Stimulated activated memory B cell treated with anti-CD40 and anti-IgM and Interleukin-4, amounts not matched to agents 10 μg/mL and 1 μg/mL and 100 μg/mL, for 72 hours (primary cell): ENCODE results near the gene CCDC60.

Experiments used
- ATAC-seq: fragments of 150-1000 bp; cut with Tn5 transposase; 2 replicates; pipeline ENCODE4 v1.10.0; 2021
- H3K27ac Mint-ChIP-seq: one replicate; pipeline ENCODE4 v1.8.0; 2022; ENCODE audit warnings: mild to moderate bottlenecking, mixed read lengths
- H3K27me3 Mint-ChIP-seq: one replicate; pipeline ENCODE4 v1.8.0; 2022; ENCODE audit warnings: mixed read lengths
- H3K36me3 Mint-ChIP-seq: one replicate; pipeline ENCODE4 v1.8.0; 2022; ENCODE audit warnings: mixed read lengths
- H3K4me1 Mint-ChIP-seq: one replicate; pipeline ENCODE4 v1.8.0; 2022; ENCODE audit warnings: mixed read lengths
- H3K4me3 Mint-ChIP-seq: one replicate; pipeline ENCODE4 v1.8.0; 2022; ENCODE audit warnings: mild to moderate bottlenecking, moderate library complexity, mixed read lengths
- H3K9me3 Mint-ChIP-seq: one replicate; pipeline ENCODE4 v1.8.0; 2022; ENCODE audit warnings: mixed read lengths

The CCDC60 gene

GRCh38 chr12:119475650-119476049 lies 141.1 kb downstream of the CCDC60 start:
- H3K9me3 Mint-ChIP-seq, result peaks cover 7% of the 10 kb centered on the region
- H3K27ac Mint-ChIP-seq, result no peak overlapping the region
- H3K4me3 Mint-ChIP-seq, result no peak overlapping the region
- H3K36me3 Mint-ChIP-seq, result no peaks in the 10 kb centered on the region
- no peak for ATAC-seq
- no peaks in the 10 kb centered on the region for H3K4me1 Mint-ChIP-seq
- H3K27me3 Mint-ChIP-seq, result no peaks in the 10 kb centered on the region

DNA sequence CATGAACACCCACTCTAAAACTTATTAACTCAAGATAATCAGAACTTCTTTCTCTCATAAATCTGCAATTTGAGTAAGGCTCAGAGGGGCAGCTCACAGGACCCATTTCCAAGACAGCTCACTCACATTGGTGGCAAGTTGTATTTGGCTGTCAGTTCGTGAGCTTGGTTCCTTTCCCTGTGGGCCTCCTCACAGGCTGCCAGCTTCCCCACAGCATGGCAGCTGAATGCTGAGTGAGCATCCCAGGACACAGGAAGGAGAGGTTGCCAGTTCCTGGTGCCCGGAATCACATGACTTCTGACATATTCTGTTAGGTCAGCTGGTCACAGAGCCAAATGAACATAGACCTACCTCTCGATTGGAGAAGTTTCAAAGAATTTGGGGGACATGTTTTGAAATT lies 142.4 kb downstream of the CCDC60 start:
- Mint-ChIP-seq H3K4me1 (no peaks in the 10 kb centered on the region), H3K4me3 (no peak overlapping the region), H3K27ac (no peak overlapping the region), H3K9me3 (peaks cover 7% of the 10 kb centered on the region), H3K36me3 (no peaks in the 10 kb centered on the region), H3K27me3 (no peaks in the 10 kb centered on the region)
- no peak for ATAC-seq

- Mint-ChIP-seq H3K27me3 (no peaks in the 10 kb centered on the region), H3K36me3 (no peaks in the 10 kb centered on the region), H3K4me1 (no peaks in the 10 kb centered on the region), H3K4me3 (no peak overlapping the region), H3K27ac (no peak overlapping the region), H3K9me3 (peaks cover 7% of the 10 kb centered on the region)
- ATAC-seq, result no peak
These were observed 144.6 kb downstream of the CCDC60 start for GRCh38 chr12:119479121-119479561.

GRCh38 chr12:119480551-119480950 lies 146.0 kb downstream of the CCDC60 start:
- H3K4me1 Mint-ChIP-seq, result no peaks in the 10 kb centered on the region
- no peak for ATAC-seq
- no peaks in the 10 kb centered on the region for H3K36me3 Mint-ChIP-seq
- peaks cover under 1% of the 10 kb centered on the region for H3K27me3 Mint-ChIP-seq
- no peak overlapping the region for H3K27ac Mint-ChIP-seq
- H3K4me3 Mint-ChIP-seq, result no peak overlapping the region
- peaks cover 7% of the 10 kb centered on the region for H3K9me3 Mint-ChIP-seq

DNA sequence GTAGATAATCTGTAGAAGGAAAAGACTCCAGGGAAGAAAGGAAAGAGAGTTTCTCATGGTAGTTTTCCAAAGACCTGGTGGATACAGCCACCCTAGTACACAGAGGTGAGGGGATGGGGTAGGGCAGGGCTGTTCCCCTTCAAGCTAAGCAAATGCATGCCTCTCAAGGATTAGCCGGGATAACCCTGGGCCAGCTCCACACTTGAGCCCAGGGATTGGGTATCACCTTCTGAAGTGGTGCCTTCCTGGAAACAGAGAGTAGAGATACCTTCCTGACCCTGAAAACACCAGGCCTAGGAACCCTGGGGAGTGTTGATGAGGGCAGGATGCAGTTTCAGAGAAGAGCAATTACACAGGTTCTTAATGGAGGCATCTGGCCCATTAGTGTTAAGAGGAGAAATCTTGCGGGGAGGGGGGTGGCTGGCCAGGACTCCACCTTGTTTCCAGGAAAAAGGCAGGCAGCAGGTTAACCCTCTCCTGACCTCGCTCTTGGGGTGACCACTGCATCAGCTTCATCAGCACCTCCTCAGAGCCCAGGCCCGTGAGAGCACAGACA lies 152.1 kb downstream of the CCDC60 start:
- Mint-ChIP-seq H3K4me1 (no peaks in the 10 kb centered on the region), H3K9me3 (no peaks in the 10 kb centered on the region), H3K27ac (no peak overlapping the region), H3K36me3 (no peaks in the 10 kb centered on the region), H3K27me3 (peaks cover 40% of the 10 kb centered on the region), H3K4me3 (no peak overlapping the region)
- ATAC-seq, result no peak

DNA sequence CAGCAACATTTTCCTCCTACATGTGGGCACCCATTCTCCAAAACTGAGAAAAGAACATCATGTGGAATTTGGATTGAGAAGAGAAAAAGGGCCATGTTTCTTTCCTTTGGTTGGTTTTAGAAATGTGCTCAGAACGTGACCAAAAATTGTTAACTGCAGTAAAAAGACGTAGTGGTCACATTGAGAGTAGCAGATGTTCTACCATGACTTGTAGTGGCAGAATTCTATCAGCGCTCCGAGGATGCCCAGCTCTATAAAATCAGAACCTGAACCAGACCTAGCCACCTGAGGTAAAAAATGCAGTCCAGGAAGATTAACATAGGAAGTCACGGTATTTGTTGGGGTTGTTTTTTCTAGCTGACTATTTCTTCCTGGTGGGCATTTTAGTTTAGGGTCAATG lies 157.3 kb downstream of the CCDC60 start:
- Mint-ChIP-seq H3K27ac (no peak overlapping the region), H3K4me3 (no peak overlapping the region), H3K36me3 (no peaks in the 10 kb centered on the region), H3K4me1 (no peaks in the 10 kb centered on the region), H3K9me3 (no peaks in the 10 kb centered on the region), H3K27me3 (peaks cover 40% of the 10 kb centered on the region)
- ATAC-seq, result no peak

- Mint-ChIP-seq H3K9me3 (no peaks in the 10 kb centered on the region), H3K4me1 (no peaks in the 10 kb centered on the region), H3K4me3 (no peak overlapping the region), H3K27ac (no peak overlapping the region), H3K36me3 (no peaks in the 10 kb centered on the region), H3K27me3 (peaks cover 13% of the 10 kb centered on the region)
- no peak for ATAC-seq
These were observed 165.7 kb downstream of the CCDC60 start for GRCh38 chr12:119500209-119500608.

- Mint-ChIP-seq H3K27ac (no peak overlapping the region), H3K36me3 (no peaks in the 10 kb centered on the region), H3K4me1 (no peaks in the 10 kb centered on the region), H3K4me3 (no peak overlapping the region), H3K9me3 (no peaks in the 10 kb centered on the region), H3K27me3 (peaks cover 15% of the 10 kb centered on the region)
- no peak for ATAC-seq
These were observed 166.5 kb downstream of the CCDC60 start for GRCh38 chr12:119501052-119501451.

DNA sequence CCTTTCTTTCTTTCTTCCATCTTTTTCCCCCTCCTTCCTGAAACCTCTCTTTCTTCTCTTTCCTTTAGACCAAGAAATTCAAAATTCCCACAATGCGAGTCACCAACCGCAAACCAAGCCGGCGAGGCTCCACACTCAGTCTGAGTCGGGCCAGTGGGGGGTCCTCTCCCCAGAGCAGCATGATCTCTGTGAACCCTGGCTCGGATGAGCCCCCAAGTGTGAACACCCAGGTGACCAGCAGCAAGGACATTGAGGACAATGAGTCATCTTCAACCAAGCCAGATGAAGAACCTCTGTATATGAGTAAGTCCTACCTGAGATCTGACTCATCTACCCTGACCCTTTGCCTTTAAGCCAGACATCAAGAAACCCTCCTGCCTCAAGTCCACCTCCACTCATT lies 170.5 kb downstream of the CCDC60 start:
- Mint-ChIP-seq H3K4me3 (no peak overlapping the region), H3K27ac (no peak overlapping the region), H3K9me3 (no peaks in the 10 kb centered on the region), H3K27me3 (peaks cover 17% of the 10 kb centered on the region), H3K4me1 (no peaks in the 10 kb centered on the region), H3K36me3 (no peaks in the 10 kb centered on the region)
- ATAC-seq, result no peak

DNA sequence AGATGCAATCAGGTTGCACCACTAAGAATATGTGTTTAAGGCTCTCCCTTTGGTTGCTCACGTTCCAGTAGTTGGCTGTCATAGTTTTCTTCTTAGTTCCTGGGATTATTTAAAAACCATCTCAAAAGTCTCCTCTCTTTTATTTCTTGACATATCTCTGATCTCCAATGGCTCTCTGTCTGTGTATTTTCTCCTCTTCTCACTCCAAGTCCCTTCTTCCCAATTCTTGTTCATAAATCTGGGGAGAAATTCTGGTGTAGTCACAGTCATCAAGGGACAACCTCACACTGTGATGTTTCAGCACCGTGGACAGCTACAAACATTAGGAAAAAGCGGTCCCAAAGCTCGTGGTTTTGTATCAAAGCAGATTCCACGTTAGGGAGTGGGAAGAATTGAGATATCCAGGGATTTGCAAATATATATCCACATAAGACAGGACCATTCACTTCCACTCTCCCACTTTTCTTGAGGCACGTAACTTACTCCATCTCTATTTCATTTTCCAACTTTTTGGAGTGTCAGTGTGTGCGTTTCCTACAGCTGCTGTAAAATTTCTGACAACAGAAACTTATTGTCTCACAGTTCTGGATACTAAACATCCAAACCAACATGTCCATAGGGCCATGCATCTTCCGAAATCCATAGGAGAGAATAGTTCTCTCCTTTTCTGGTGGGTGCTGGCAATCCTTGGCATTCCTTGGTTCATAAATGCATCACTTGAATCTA lies 178.4 kb downstream of the CCDC60 start:
- no peak overlapping the region for H3K4me3 Mint-ChIP-seq

GRCh38 chr12:119528241-119528640 lies 193.7 kb downstream of the CCDC60 start:
- no peak overlapping the region for H3K27ac Mint-ChIP-seq
- no peaks in the 10 kb centered on the region for H3K36me3 Mint-ChIP-seq
- H3K27me3 Mint-ChIP-seq, result no peaks in the 10 kb centered on the region
- H3K9me3 Mint-ChIP-seq, result peaks cover 5% of the 10 kb centered on the region
- H3K4me1 Mint-ChIP-seq, result no peaks in the 10 kb centered on the region
- ATAC-seq, result no peak
- H3K4me3 Mint-ChIP-seq, result no peak overlapping the region

More for the DNA sequence above, 178.4 kb downstream of the CCDC60 start:
- Mint-ChIP-seq H3K9me3 (no peaks in the 10 kb centered on the region), H3K27me3 (peaks cover 22% of the 10 kb centered on the region), H3K36me3 (no peaks in the 10 kb centered on the region), H3K27ac (no peak overlapping the region), H3K4me1 (no peaks in the 10 kb centered on the region)
- no peak for ATAC-seq

DNA sequence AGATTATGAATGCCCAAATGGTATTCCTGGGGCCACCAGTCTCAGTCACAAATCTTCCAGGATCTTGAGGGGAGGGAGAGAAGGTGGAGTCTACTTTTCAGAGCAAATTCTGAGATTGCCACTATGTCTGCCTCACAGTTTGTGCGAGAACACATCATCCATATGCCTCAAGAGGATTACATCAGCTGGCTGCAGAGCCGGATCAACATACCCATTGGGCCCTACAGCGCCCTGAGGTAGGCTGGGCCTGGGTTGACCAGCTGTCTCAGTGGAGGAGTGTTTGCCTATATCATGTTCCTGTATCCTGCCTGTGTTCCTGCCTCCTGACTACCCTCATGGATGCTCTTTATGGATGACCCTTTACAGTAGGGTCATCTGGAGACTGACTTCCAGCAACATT lies 205.9 kb downstream of the CCDC60 start:
- no peak for ATAC-seq
- Mint-ChIP-seq H3K27ac (no peak overlapping the region), H3K27me3 (peaks cover 35% of the 10 kb centered on the region), H3K9me3 (peaks cover 8% of the 10 kb centered on the region), H3K36me3 (no peaks in the 10 kb centered on the region), H3K4me3 (no peak overlapping the region), H3K4me1 (no peaks in the 10 kb centered on the region)

- H3K27ac Mint-ChIP-seq, result no peak overlapping the region
- H3K4me1 Mint-ChIP-seq, result no peaks in the 10 kb centered on the region
- no peak overlapping the region for H3K4me3 Mint-ChIP-seq
- H3K36me3 Mint-ChIP-seq, result no peaks in the 10 kb centered on the region
- peak; percentile 61 for ATAC-seq
- H3K9me3 Mint-ChIP-seq, result peaks cover 5% of the 10 kb centered on the region
- peaks cover 60% of the 10 kb centered on the region for H3K27me3 Mint-ChIP-seq
These were observed 210.5 kb downstream of the CCDC60 start for GRCh38 chr12:119544765-119545625.

- no peaks in the 10 kb centered on the region for H3K36me3 Mint-ChIP-seq
- ATAC-seq, result no peak
These were observed 211.8 kb downstream of the CCDC60 start for GRCh38 chr12:119546340-119546739.

GRCh38 chr12:119547001-119547400 lies 212.5 kb downstream of the CCDC60 start:
- H3K27me3 Mint-ChIP-seq, result peaks cover 53% of the 10 kb centered on the region
- no peaks in the 10 kb centered on the region for H3K36me3 Mint-ChIP-seq
- H3K4me3 Mint-ChIP-seq, result no peak overlapping the region
- H3K4me1 Mint-ChIP-seq, result no peaks in the 10 kb centered on the region
- no peaks in the 10 kb centered on the region for H3K9me3 Mint-ChIP-seq
- H3K27ac Mint-ChIP-seq, result no peak overlapping the region
- no peak for ATAC-seq

More at GRCh38 chr12:119546340-119546739, 211.8 kb downstream of the CCDC60 start:
- H3K4me1 Mint-ChIP-seq, result no peaks in the 10 kb centered on the region
- H3K27me3 Mint-ChIP-seq, result peaks cover 60% of the 10 kb centered on the region
- no peak overlapping the region for H3K4me3 Mint-ChIP-seq
- no peak overlapping the region for H3K27ac Mint-ChIP-seq
- H3K9me3 Mint-ChIP-seq, result peaks cover 2% of the 10 kb centered on the region
